ENCODE data around the gene ASIC4.

Gene ASIC4

GRCh38 chr2:219570924-219571310 is 56.6 kb downstream of the ASIC4 start:
- no peak for DNase-seq

- DNase-seq: peak; percentile 56
Observed at GRCh38 chr2:219571311-219572236, 57.3 kb downstream of the ASIC4 start, which contains the start of gene OBSL1. Gene OBSL1, minus strand, starts transcription at chr2:219571539. Its CDS starts 307 bp downstream, at chr2:219571232.

GRCh38 chr2:219572237-219573001 is 58.1 kb downstream of the ASIC4 start, which contains the start of gene INHA:
Gene INHA, plus strand, starts transcription at chr2:219572310. Its CDS starts 65 bp downstream, at chr2:219572375.
- DNase-seq: no peak

GRCh38 chr2:219573166-219573565 is 58.9 kb downstream of the ASIC4 start:
- peak; percentile 28 for DNase-seq

GRCh38 chr2:219574484-219575311 is 60.4 kb downstream of the ASIC4 start:
- DNase-seq: no peak

GRCh38 chr2:219575566-219576504 is 61.6 kb downstream of the ASIC4 start:
- no peak for DNase-seq

GRCh38 chr2:219576505-219577388 is 62.5 kb downstream of the ASIC4 start:
- DNase-seq: peak; percentile 78

GRCh38 chr2:219578811-219579613 is 64.7 kb downstream of the ASIC4 start:
- no peak for DNase-seq

GRCh38 chr2:219581346-219581745 is 67.1 kb downstream of the ASIC4 start:
- DNase-seq: no peak
